ENCODE data around the gene NCOA5. TPM values are rescaled to one million over a fixed set of nuclear protein-coding genes. Genes with fewer than 3 reads are reported as not detected.

The NCOA5 gene
- total and polyA plus RNA-seq, 2 experiments from 2014 or later: 8.4 to 22.8 TPM

DNA sequence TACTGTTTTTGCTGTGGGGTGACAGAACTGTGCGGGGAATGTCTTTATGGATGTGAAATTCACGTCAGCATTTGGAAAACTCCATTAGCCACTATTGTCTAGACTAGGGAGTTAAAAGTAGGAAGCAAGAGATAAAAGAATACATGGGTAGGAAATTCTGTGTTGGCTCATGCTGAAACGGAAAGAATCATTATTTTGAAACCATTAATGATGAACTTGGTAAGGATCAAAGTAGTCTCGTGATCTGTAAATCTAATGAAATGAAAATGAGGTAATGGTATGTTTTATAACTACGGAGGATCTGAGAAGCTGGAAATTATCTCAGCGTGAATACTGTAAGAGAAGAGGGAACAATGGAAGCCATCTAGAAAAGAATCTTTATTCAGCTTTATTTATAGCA is 17.3 kb upstream of the NCOA5 start:
- Mint-ChIP-seq H3K36me3 (ENCODE audit: low read depth) (no peaks in the 10 kb centered on the region), H3K4me1 (no peaks in the 10 kb centered on the region), H3K4me3 (no peak overlapping the region), H3K9me3 (peaks cover 5% of the 10 kb centered on the region), H3K27ac (no peak overlapping the region), H3K27me3 (ENCODE audit: insufficient read depth, low read depth, poor library complexity) (peaks cover 3% of the 10 kb centered on the region)
- Histone ChIP-seq H3K4me2 (no peak overlapping the region), H3K9me2 (ENCODE audit: insufficient read depth) (0 out of 2 replicates have a peak, but pooled peaks cover 4% of the 10 kb centered on the region), H2AFZ (no peak overlapping the region), H3F3A (replicated peaks; ENCODE audit: low read depth) (no peaks in the 10 kb centered on the region), H3K79me2 (replicated peaks; ENCODE audit: insufficient read depth) (no peaks in the 10 kb centered on the region), H3K36me3 (ENCODE audit: insufficient read depth) (no peaks in the 10 kb centered on the region), H4K20me1 (replicated peaks; ENCODE audit: insufficient read depth) (no peaks in the 10 kb centered on the region), H3K27me3 (ENCODE audit: insufficient read depth) (peaks cover 4% of the 10 kb centered on the region; the same call in 1 of the 2 replicates), H3K4me3 (no peak overlapping the region), H3K27ac (ENCODE audit: low read depth) (no peak overlapping the region), H3K4me1 (ENCODE audit: insufficient read depth) (no peaks in the 10 kb centered on the region)
- ATAC-seq (no peak), DNase-seq (ENCODE audit: low spot score) (no peak)
- no peak for TF ChIP-seq NANOG (IDR thresholded peaks at IDR 0.05; ENCODE audit: borderline replicate concordance)
- TF ChIP-seq, protein P1, sequence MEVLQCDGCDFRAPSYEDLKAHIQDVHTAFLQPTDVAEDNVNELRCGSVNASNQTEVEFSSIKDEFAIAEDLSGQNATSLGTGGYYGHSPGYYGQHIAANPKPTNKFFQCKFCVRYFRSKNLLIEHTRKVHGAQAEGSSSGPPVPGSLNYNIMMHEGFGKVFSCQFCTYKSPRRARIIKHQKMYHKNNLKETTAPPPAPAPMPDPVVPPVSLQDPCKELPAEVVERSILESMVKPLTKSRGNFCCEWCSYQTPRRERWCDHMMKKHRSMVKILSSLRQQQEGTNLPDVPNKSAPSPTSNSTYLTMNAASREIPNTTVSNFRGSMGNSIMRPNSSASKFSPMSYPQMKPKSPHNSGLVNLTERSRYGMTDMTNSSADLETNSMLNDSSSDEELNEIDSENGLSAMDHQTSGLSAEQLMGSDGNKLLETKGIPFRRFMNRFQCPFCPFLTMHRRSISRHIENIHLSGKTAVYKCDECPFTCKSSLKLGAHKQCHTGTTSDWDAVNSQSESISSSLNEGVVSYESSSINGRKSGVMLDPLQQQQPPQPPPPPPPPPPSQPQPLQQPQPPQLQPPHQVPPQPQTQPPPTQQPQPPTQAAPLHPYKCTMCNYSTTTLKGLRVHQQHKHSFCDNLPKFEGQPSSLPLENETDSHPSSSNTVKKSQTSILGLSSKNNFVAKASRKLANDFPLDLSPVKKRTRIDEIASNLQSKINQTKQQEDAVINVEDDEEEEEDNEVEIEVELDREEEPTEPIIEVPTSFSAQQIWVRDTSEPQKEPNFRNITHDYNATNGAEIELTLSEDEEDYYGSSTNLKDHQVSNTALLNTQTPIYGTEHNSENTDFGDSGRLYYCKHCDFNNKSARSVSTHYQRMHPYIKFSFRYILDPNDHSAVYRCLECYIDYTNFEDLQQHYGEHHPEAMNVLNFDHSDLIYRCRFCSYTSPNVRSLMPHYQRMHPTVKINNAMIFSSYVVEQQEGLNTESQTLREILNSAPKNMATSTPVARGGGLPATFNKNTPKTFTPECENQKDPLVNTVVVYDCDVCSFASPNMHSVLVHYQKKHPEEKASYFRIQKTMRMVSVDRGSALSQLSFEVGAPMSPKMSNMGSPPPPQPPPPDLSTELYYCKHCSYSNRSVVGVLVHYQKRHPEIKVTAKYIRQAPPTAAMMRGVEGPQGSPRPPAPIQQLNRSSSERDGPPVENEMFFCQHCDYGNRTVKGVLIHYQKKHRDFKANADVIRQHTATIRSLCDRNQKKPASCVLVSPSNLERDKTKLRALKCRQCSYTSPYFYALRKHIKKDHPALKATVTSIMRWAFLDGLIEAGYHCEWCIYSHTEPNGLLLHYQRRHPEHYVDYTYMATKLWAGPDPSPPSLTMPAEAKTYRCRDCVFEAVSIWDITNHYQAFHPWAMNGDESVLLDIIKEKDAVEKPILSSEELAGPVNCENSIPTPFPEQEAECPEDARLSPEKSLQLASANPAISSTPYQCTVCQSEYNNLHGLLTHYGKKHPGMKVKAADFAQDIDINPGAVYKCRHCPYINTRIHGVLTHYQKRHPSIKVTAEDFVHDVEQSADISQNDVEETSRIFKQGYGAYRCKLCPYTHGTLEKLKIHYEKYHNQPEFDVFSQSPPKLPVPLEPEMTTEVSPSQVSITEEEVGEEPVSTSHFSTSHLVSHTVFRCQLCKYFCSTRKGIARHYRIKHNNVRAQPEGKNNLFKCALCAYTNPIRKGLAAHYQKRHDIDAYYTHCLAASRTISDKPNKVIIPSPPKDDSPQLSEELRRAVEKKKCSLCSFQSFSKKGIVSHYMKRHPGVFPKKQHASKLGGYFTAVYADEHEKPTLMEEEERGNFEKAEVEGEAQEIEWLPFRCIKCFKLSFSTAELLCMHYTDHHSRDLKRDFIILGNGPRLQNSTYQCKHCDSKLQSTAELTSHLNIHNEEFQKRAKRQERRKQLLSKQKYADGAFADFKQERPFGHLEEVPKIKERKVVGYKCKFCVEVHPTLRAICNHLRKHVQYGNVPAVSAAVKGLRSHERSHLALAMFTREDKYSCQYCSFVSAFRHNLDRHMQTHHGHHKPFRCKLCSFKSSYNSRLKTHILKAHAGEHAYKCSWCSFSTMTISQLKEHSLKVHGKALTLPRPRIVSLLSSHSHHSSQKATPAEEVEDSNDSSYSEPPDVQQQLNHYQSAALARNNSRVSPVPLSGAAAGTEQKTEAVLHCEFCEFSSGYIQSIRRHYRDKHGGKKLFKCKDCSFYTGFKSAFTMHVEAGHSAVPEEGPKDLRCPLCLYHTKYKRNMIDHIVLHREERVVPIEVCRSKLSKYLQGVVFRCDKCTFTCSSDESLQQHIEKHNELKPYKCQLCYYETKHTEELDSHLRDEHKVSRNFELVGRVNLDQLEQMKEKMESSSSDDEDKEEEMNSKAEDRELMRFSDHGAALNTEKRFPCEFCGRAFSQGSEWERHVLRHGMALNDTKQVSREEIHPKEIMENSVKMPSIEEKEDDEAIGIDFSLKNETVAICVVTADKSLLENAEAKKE (CRISPR knock-in tag; IDR thresholded peaks at IDR 0.05): no peak
- TF ChIP-seq, protein P2, sequence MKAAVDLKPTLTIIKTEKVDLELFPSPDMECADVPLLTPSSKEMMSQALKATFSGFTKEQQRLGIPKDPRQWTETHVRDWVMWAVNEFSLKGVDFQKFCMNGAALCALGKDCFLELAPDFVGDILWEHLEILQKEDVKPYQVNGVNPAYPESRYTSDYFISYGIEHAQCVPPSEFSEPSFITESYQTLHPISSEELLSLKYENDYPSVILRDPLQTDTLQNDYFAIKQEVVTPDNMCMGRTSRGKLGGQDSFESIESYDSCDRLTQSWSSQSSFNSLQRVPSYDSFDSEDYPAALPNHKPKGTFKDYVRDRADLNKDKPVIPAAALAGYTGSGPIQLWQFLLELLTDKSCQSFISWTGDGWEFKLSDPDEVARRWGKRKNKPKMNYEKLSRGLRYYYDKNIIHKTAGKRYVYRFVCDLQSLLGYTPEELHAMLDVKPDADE (IDR thresholded peaks at IDR 0.05): no peak
- no peak for TF ChIP-seq ZNF114 (CRISPR knock-in tag; IDR thresholded peaks at IDR 0.05)
- TF ChIP-seq EZH2 (IDR thresholded peaks at IDR 0.05; ENCODE audit: low read depth, unreplicated experiment): no peak
- no peak for TF ChIP-seq POLR2AphosphoS5 (IDR thresholded peaks at IDR 0.05; ENCODE audit: low read depth)
- TF ChIP-seq EZH2phosphoT487 (IDR thresholded peaks at IDR 0.05; ENCODE audit: unreplicated experiment): no peak
- TF ChIP-seq CREB1 (CRISPR knock-in tag; IDR thresholded peaks at IDR 0.05; ENCODE audit: low read depth): no peak
- no peak for TF ChIP-seq ZNF331 (CRISPR knock-in tag; IDR thresholded peaks at IDR 0.05; ENCODE audit: low read depth)
- TF ChIP-seq, protein P3, sequence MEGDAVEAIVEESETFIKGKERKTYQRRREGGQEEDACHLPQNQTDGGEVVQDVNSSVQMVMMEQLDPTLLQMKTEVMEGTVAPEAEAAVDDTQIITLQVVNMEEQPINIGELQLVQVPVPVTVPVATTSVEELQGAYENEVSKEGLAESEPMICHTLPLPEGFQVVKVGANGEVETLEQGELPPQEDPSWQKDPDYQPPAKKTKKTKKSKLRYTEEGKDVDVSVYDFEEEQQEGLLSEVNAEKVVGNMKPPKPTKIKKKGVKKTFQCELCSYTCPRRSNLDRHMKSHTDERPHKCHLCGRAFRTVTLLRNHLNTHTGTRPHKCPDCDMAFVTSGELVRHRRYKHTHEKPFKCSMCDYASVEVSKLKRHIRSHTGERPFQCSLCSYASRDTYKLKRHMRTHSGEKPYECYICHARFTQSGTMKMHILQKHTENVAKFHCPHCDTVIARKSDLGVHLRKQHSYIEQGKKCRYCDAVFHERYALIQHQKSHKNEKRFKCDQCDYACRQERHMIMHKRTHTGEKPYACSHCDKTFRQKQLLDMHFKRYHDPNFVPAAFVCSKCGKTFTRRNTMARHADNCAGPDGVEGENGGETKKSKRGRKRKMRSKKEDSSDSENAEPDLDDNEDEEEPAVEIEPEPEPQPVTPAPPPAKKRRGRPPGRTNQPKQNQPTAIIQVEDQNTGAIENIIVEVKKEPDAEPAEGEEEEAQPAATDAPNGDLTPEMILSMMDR (conservative IDR thresholded peaks at IDR 0.05; ENCODE audit: low read depth in 2 of 2): no peak
- TF ChIP-seq STAT1 (IDR thresholded peaks at IDR 0.05; ENCODE audit: unreplicated experiment): no peak
- no peak for TF ChIP-seq JUNB (IDR thresholded peaks at IDR 0.05; ENCODE audit: unreplicated experiment)
- TF ChIP-seq, protein P4, sequence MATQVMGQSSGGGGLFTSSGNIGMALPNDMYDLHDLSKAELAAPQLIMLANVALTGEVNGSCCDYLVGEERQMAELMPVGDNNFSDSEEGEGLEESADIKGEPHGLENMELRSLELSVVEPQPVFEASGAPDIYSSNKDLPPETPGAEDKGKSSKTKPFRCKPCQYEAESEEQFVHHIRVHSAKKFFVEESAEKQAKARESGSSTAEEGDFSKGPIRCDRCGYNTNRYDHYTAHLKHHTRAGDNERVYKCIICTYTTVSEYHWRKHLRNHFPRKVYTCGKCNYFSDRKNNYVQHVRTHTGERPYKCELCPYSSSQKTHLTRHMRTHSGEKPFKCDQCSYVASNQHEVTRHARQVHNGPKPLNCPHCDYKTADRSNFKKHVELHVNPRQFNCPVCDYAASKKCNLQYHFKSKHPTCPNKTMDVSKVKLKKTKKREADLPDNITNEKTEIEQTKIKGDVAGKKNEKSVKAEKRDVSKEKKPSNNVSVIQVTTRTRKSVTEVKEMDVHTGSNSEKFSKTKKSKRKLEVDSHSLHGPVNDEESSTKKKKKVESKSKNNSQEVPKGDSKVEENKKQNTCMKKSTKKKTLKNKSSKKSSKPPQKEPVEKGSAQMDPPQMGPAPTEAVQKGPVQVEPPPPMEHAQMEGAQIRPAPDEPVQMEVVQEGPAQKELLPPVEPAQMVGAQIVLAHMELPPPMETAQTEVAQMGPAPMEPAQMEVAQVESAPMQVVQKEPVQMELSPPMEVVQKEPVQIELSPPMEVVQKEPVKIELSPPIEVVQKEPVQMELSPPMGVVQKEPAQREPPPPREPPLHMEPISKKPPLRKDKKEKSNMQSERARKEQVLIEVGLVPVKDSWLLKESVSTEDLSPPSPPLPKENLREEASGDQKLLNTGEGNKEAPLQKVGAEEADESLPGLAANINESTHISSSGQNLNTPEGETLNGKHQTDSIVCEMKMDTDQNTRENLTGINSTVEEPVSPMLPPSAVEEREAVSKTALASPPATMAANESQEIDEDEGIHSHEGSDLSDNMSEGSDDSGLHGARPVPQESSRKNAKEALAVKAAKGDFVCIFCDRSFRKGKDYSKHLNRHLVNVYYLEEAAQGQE (IDR thresholded peaks at IDR 0.05; ENCODE audit: unreplicated experiment): no peak
